H9 (cell line): ENCODE results near the gene PALM3. TPM values are rescaled to one million over a fixed set of nuclear protein-coding genes. Genes with fewer than 3 reads are reported as not detected.
"Not testable (repeated sequence)": the region's sequence is repeated elsewhere in the genome, so short reads cannot be mapped to it uniquely, and the experiment has no call there.

Source experiments
- DNase-seq: peaks from one replicate; pipeline ENCODE4 v3.0.0-alpha.2; 2017
- H2AFZ ChIP-seq: one replicate; pipeline ENCODE4 v1.6.1; 2013; ENCODE audit warnings: mild to moderate bottlenecking, low read length, control low read depth, moderate library complexity
- H2AK5ac ChIP-seq: 2 replicates; pipeline ENCODE4 v1.6.1; 2013; ENCODE audit warnings: low read length, control low read depth, mixed read lengths; ENCODE audit not compliant: insufficient read length
- H2BK120ac ChIP-seq: one replicate; pipeline ENCODE4 v1.6.1; 2013; ENCODE audit warnings: low read depth, mild to moderate bottlenecking, low read length, control low read depth, inconsistent platforms; ENCODE audit not compliant: poor library complexity, severe bottlenecking
- H2BK12ac ChIP-seq: 2 replicates; pipeline ENCODE4 v1.6.1; 2013; ENCODE audit warnings: low read length, control low read depth, mixed read lengths, low read depth; ENCODE audit not compliant: insufficient read length
- H2BK15ac ChIP-seq: 2 replicates; pipeline ENCODE4 v1.6.1; 2013; ENCODE audit warnings: low read depth, low read length, control low read depth
- H2BK20ac ChIP-seq: one replicate; pipeline ENCODE4 v1.6.1; 2013; ENCODE audit warnings: low read depth, mild to moderate bottlenecking, low read length, control low read depth, inconsistent platforms; ENCODE audit not compliant: poor library complexity, severe bottlenecking
- H2BK5ac ChIP-seq: 2 replicates; pipeline ENCODE4 v1.6.1; 2013; ENCODE audit warnings: low read length, control low read depth, mixed read lengths; ENCODE audit not compliant: insufficient read length
- H3K14ac ChIP-seq: 2 replicates; pipeline ENCODE4 v1.6.1; 2013; ENCODE audit warnings: low read length, control low read depth; ENCODE audit not compliant: insufficient read depth
- H3K18ac ChIP-seq: 2 replicates; pipeline ENCODE4 v1.6.1; 2013; ENCODE audit warnings: low read depth, mild to moderate bottlenecking, mixed read lengths, low read length, control low read depth; ENCODE audit not compliant: insufficient read length
- H3K23ac ChIP-seq: 2 replicates; pipeline ENCODE4 v1.6.1; 2013; ENCODE audit warnings: low read length, control low read depth, mixed read lengths, low read depth; ENCODE audit not compliant: insufficient read length
- H3K23me2 ChIP-seq: 2 replicates; pipeline ENCODE4 v1.6.1; 2013; ENCODE audit warnings: low read depth, mild to moderate bottlenecking, mixed read lengths, low read length, control low read depth; ENCODE audit not compliant: insufficient read length, poor library complexity, severe bottlenecking
- H3K27ac ChIP-seq: 2 replicates; pipeline ENCODE4 v1.5.1; 2013; ENCODE audit warnings: low read length, control low read depth, mixed read lengths, low read depth; ENCODE audit not compliant: insufficient read length
- H3K27me3 ChIP-seq: 2 replicates; pipeline ENCODE4 v1.6.1; 2013; ENCODE audit warnings: low read length, control low read depth, inconsistent platforms; ENCODE audit not compliant: insufficient read depth
- H3K4ac ChIP-seq: 2 replicates; pipeline ENCODE4 v1.6.1; 2013; ENCODE audit warnings: low read depth, mild to moderate bottlenecking, control low read depth, inconsistent platforms, low read length, moderate library complexity
- H3K4me1 ChIP-seq: 2 replicates; pipeline ENCODE4 v1.6.1; 2013; ENCODE audit warnings: low read length, control low read depth, inconsistent platforms; ENCODE audit not compliant: insufficient read depth
- H3K4me2 ChIP-seq: 2 replicates; pipeline ENCODE4 v1.6.1; 2013; ENCODE audit warnings: low read length, control low read depth, mixed read lengths; ENCODE audit not compliant: insufficient read length, insufficient read depth
- H3K56ac ChIP-seq: 2 replicates; pipeline ENCODE4 v1.6.1; 2013; ENCODE audit warnings: low read depth, mild to moderate bottlenecking, mixed read lengths, low read length, control low read depth; ENCODE audit not compliant: insufficient read length
- H3K79me1 ChIP-seq: 2 replicates; pipeline ENCODE4 v1.6.1; 2013; ENCODE audit warnings: low read depth, mild to moderate bottlenecking, moderate library complexity, low read length, control low read depth, inconsistent platforms; ENCODE audit not compliant: insufficient read depth, poor library complexity, severe bottlenecking
- H3K79me2 ChIP-seq: 2 replicates; pipeline ENCODE4 v1.6.1; 2013; ENCODE audit warnings: low read length, control low read depth, inconsistent platforms; ENCODE audit not compliant: insufficient read depth
- H3K9ac ChIP-seq: 2 replicates; pipeline ENCODE4 v1.6.1; 2013; ENCODE audit warnings: low read length, control low read depth, mixed read lengths; ENCODE audit not compliant: insufficient read length; ENCODE audit errors: extremely low read depth
- H3K9me3 ChIP-seq: one replicate; pipeline ENCODE4 v1.6.1; 2013; ENCODE audit warnings: low read depth, low read length, inconsistent platforms; ENCODE audit not compliant: control insufficient read depth
- H3T11ph ChIP-seq: one replicate; pipeline ENCODE4 v1.6.1; 2013; ENCODE audit warnings: mild to moderate bottlenecking, low read length, control low read depth, inconsistent platforms
- H4K20me1 ChIP-seq: one replicate; pipeline ENCODE4 v1.6.1; 2013; ENCODE audit not compliant: control insufficient read depth, insufficient read length, insufficient read depth
- H4K5ac ChIP-seq: 2 replicates; pipeline ENCODE4 v1.6.1; 2013; ENCODE audit warnings: low read depth, mild to moderate bottlenecking, mixed read lengths, low read length, control low read depth; ENCODE audit not compliant: insufficient read length
- H4K8ac ChIP-seq: replicated peaks from 2 replicates; pipeline ENCODE4 v1.6.1; 2013; ENCODE audit warnings: low read length, control low read depth, mixed read lengths, low read depth; ENCODE audit not compliant: insufficient read length
- H4K91ac ChIP-seq: 2 replicates; pipeline ENCODE4 v1.6.1; 2013; ENCODE audit warnings: low read depth, mild to moderate bottlenecking, moderate library complexity, mixed read lengths, low read length, control low read depth; ENCODE audit not compliant: insufficient read length
- H3K27ac Mint-ChIP-seq, 3 experiments: 2 replicates in 2 of 3; 3 replicates in 1 of 3; pipeline ENCODE4 v1.8.0; 2020 to 2021; ENCODE audit warnings: mixed read lengths in 3 of 3, mild to moderate bottlenecking in 1 of 3, moderate library complexity in 1 of 3
- H3K27me3 Mint-ChIP-seq: 2 replicates; pipeline ENCODE4 v1.8.0; 2021; ENCODE audit warnings: low read depth, mild to moderate bottlenecking, moderate library complexity, mixed read lengths
- H3K36me3 Mint-ChIP-seq, 3 experiments: 2 replicates in 2 of 3; 3 replicates in 1 of 3; pipeline ENCODE4 v1.8.0; 2020 to 2021; ENCODE audit warnings: low read depth in 3 of 3, mixed read lengths in 3 of 3; ENCODE audit not compliant: insufficient read depth in 1 of 3
- H3K4me1 Mint-ChIP-seq, 2 experiments: 2 replicates each; pipeline ENCODE4 v1.8.0; 2020; ENCODE audit warnings: mixed read lengths in 2 of 2
- H3K4me3 Mint-ChIP-seq, 2 experiments: 2 replicates in 1 of 2; 3 replicates in 1 of 2; pipeline ENCODE4 v1.8.0; 2020 to 2021; ENCODE audit warnings: mild to moderate bottlenecking in 2 of 2, mixed read lengths in 2 of 2, moderate library complexity in 1 of 2
- H3K9me3 Mint-ChIP-seq, 2 experiments: 2 replicates in 1 of 2; 3 replicates in 1 of 2; pipeline ENCODE4 v1.8.0; 2020; ENCODE audit warnings: mild to moderate bottlenecking in 2 of 2, mixed read lengths in 2 of 2, moderate library complexity in 1 of 2
- CTCF ChIP-seq: fragments of 200-600 bp; sonication (generic); conservative IDR thresholded peaks from 3 replicates; pipeline ENCODE4 v1.8.0; 2021; ENCODE audit warnings: antibody characterized with exemption, mild to moderate bottlenecking
- WGBS: extraction: QIAGEN DNeasy Blood & Tissue Kit; methylation state at CpG from one replicate; pipeline ENCODE4 v1.1.7; 2013; ENCODE audit warnings: missing lambda C conversion rate, low lambda C conversion rate, mixed read lengths; ENCODE audit not compliant: insufficient read length; ENCODE audit errors: extremely low coverage; 5-methylcytosine and 5-hydroxymethylcytosine counted together
- total RNA-seq: library from RNA; stranded (reverse); gene quantifications from 2 replicates; pipeline ENCODE4 v1.2.1, GENCODE V29; 2021

PALM3 gene
- total RNA-seq, 1 experiment from 2014 or later: 11.5 TPM

GRCh38 chr19:14027856-14028450 lies 33.9 kb downstream of the PALM3 start, which contains the start of gene RLN3:
RLN3 (plus strand) TSS chr19:14028148; CDS start chr19:14028205, 57 bp downstream.
- Histone ChIP-seq H3K14ac (no peak within 1 kb of the TSS; the same call in 1 of the 2 replicates), H3K27ac (no peak within 1 kb of the TSS), H3K56ac (no peak within 1 kb of the TSS), H3T11ph (no peak within 1 kb of the TSS), H3K18ac (no peak within 1 kb of the TSS), H4K91ac (peak within 1 kb of the TSS; percentile 9), H2AK5ac (no peak within 1 kb of the TSS), H3K27me3 (no peaks in the 10 kb centered on the region), H3K4ac (no peak within 1 kb of the TSS), H3K79me2 (no peaks in the 10 kb centered on the region), H3K9me3 (no peaks in the 10 kb centered on the region), H2AFZ (no peak within 1 kb of the TSS), H3K23me2 (peaks cover 13% of the 10 kb centered on the region), H2BK15ac (no peak within 1 kb of the TSS), H3K9ac (no peak within 1 kb of the TSS), H2BK20ac (no peak within 1 kb of the TSS), H3K79me1 (no peaks in the 10 kb centered on the region), H3K23ac (no peak within 1 kb of the TSS), H4K5ac (no peak within 1 kb of the TSS), H3K4me1 (no peaks in the 10 kb centered on the region), H4K20me1 (no peaks in the 10 kb centered on the region), H4K8ac (no peak within 1 kb of the TSS), H2BK5ac (no peak within 1 kb of the TSS), H2BK12ac (no peak within 1 kb of the TSS), H2BK120ac (no peak within 1 kb of the TSS), H3K4me2 (no peak within 1 kb of the TSS)
- no peak for TF ChIP-seq CTCF
- Mint-ChIP-seq H3K27ac (no peak within 1 kb of the TSS; a peak in 1 of 7 replicates), H3K4me3 (no peak within 1 kb of the TSS), H3K4me1 (peaks cover 8 to 18% of the 10 kb centered on the region in 2 experiments), H3K36me3 (no peaks in the 10 kb centered on the region), H3K9me3 (no peaks in the 10 kb centered on the region; a peak in 1 of 5 replicates), H3K27me3 (peaks cover 24% of the 10 kb centered on the region)
- WGBS: no CpG with 5 or more reads among the region's 24 CpGs
- no peak for DNase-seq

- H3K27me3 Mint-ChIP-seq: peaks cover 22% of the 10 kb centered on the region
- no CpG with 5 or more reads among the region's 5 CpGs for WGBS
Measured at GRCh38 chr19:14026652-14027192, 35.2 kb downstream of the PALM3 start.

More at GRCh38 chr19:14026652-14027192, 35.2 kb downstream of the PALM3 start:
- H3K18ac ChIP-seq, H3K4me1 ChIP-seq, H2BK120ac ChIP-seq, H3K14ac ChIP-seq, H2BK5ac ChIP-seq, H3T11ph ChIP-seq, H2BK15ac ChIP-seq, H3K23me2 ChIP-seq, H3K27ac ChIP-seq, H2BK20ac ChIP-seq, H3K79me2 ChIP-seq, H3K4me3 Mint-ChIP-seq, H4K91ac ChIP-seq, H3K56ac ChIP-seq, H2BK12ac ChIP-seq, H3K27ac Mint-ChIP-seq, H3K79me1 ChIP-seq, H3K23ac ChIP-seq, H4K20me1 ChIP-seq, H3K4ac ChIP-seq, H3K9me3 Mint-ChIP-seq, H3K36me3 Mint-ChIP-seq, H4K8ac ChIP-seq, DNase-seq, H2AFZ ChIP-seq, H3K9ac ChIP-seq, H3K9me3 ChIP-seq, H3K4me2 ChIP-seq, H2AK5ac ChIP-seq, H4K5ac ChIP-seq, H3K27me3 ChIP-seq: not testable (repeated sequence)
- H3K4me1 Mint-ChIP-seq: peaks cover 8 to 16% of the 10 kb centered on the region in 2 experiments
